ENCODE measurements around the gene PTGIS.

DNA sequence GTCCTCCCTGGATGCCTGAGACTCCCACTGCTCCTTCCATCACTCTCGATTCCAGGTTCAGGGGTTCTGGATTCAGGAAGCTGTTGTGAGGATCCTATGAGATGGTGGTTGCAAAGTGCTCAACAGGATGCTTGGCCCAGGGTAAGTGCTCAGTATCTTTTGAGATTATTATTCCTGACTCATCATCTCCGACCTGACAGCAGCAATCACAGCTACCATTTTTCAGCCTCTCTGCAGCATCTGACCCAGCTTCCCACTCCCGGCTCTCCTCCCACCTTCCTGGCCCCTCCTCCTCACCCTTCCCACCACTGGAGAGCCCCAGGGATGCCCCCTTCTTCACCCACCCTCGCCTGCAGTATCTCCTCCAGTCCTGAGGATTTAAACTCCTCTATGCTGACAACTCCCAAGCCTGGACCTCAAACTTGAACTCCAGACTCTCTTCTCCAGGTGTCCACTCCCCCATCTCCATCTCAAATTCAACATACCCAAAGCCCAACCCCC, 48.7 kb downstream of the PTGIS start:
- TF ChIP-seq, protein P1, sequence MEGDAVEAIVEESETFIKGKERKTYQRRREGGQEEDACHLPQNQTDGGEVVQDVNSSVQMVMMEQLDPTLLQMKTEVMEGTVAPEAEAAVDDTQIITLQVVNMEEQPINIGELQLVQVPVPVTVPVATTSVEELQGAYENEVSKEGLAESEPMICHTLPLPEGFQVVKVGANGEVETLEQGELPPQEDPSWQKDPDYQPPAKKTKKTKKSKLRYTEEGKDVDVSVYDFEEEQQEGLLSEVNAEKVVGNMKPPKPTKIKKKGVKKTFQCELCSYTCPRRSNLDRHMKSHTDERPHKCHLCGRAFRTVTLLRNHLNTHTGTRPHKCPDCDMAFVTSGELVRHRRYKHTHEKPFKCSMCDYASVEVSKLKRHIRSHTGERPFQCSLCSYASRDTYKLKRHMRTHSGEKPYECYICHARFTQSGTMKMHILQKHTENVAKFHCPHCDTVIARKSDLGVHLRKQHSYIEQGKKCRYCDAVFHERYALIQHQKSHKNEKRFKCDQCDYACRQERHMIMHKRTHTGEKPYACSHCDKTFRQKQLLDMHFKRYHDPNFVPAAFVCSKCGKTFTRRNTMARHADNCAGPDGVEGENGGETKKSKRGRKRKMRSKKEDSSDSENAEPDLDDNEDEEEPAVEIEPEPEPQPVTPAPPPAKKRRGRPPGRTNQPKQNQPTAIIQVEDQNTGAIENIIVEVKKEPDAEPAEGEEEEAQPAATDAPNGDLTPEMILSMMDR (conservative IDR thresholded peaks at IDR 0.05; ENCODE audit: low read depth, low read length), result no peak
- no peak for TF ChIP-seq POLR2A (IDR thresholded peaks at IDR 0.05; ENCODE audit: low read depth, low read length)
